HG03280 (cell line): ENCODE results near the gene MAP1LC3B2.

ENCODE experiments used
- ATAC-seq: cut with Tn5 transposase; IDR thresholded peaks from one replicate; pipeline ENCODE4 v1.9.1; 2021; ENCODE audit warnings: mild to moderate bottlenecking, moderate library complexity; ENCODE audit not compliant: unreplicated experiment

Gene MAP1LC3B2

GRCh38 chr12:116537101-116537904 is 21.9 kb upstream of the MAP1LC3B2 start:
- ATAC-seq: peak; percentile 9

GRCh38 chr12:116538076-116538591 is 21.0 kb upstream of the MAP1LC3B2 start:
- peak; percentile 48 for ATAC-seq

- ATAC-seq: no peak
Observed at GRCh38 chr12:116538682-116539305, 20.4 kb upstream of the MAP1LC3B2 start.

- no peak for ATAC-seq
Observed at GRCh38 chr12:116539361-116539771, 19.8 kb upstream of the MAP1LC3B2 start.

- ATAC-seq: no peak
Observed at GRCh38 chr12:116539905-116540482, 19.2 kb upstream of the MAP1LC3B2 start.

GRCh38 chr12:116540622-116541152 is 18.5 kb upstream of the MAP1LC3B2 start:
- ATAC-seq: no peak

- ATAC-seq: no peak
Observed at GRCh38 chr12:116541547-116542344, 17.4 kb upstream of the MAP1LC3B2 start.

GRCh38 chr12:116542345-116542956 is 16.7 kb upstream of the MAP1LC3B2 start:
- no peak for ATAC-seq

GRCh38 chr12:116544656-116545055 is 14.5 kb upstream of the MAP1LC3B2 start:
- ATAC-seq: no peak

- ATAC-seq: no peak
Observed at GRCh38 chr12:116545144-116545543, 14.0 kb upstream of the MAP1LC3B2 start.

- no peak for ATAC-seq
Observed at GRCh38 chr12:116545936-116546335, 13.2 kb upstream of the MAP1LC3B2 start.

- ATAC-seq: peak; percentile 58
Observed at GRCh38 chr12:116547955-116548501, 11.2 kb upstream of the MAP1LC3B2 start.

- no peak for ATAC-seq
Observed at GRCh38 chr12:116549993-116550392, 9.2 kb upstream of the MAP1LC3B2 start.

- ATAC-seq: no peak
Observed at GRCh38 chr12:116551151-116551550, 8.0 kb upstream of the MAP1LC3B2 start.

- ATAC-seq: no peak
Observed at GRCh38 chr12:116551619-116551951, 7.6 kb upstream of the MAP1LC3B2 start.

- ATAC-seq: no peak
Observed at GRCh38 chr12:116551952-116552772, 7.0 kb upstream of the MAP1LC3B2 start.

- no peak for ATAC-seq
Observed at GRCh38 chr12:116552773-116553373, 6.3 kb upstream of the MAP1LC3B2 start.

- ATAC-seq: no peak
Observed at GRCh38 chr12:116556356-116556952, 2.7 kb upstream of the MAP1LC3B2 start.
